Esophagus muscularis mucosa (tissue), 4 donors: ENCODE results near the gene GTSE1. TPM values are rescaled to one million over a fixed set of nuclear protein-coding genes. Genes with fewer than 3 reads are reported as not detected.
"Not testable (repeated sequence)": the region's sequence is repeated elsewhere in the genome, so short reads cannot be mapped to it uniquely, and the experiment has no call there.

Source experiments
- DNase-seq: peaks from one replicate; pipeline ENCODE4 v3.0.0-alpha.2; 2017; ENCODE audit errors: extremely low spot score
- H3K27ac ChIP-seq, 4 donors: fragments of 200-600 bp; sonication (generic); replicated peaks in 1 of 4; 1 replicate in 3 of 4; 2 replicates in 1 of 4; pipeline ENCODE4 v1.5.1; 2016 to 2019; ENCODE audit warnings: mild to moderate bottlenecking in 1 of 4
- H3K27me3 ChIP-seq, 4 donors: fragments of 200-600 bp; sonication (generic); one replicate each; pipeline versions ENCODE4 v1.5.1 to v1.6.0; 2016 to 2019
- H3K36me3 ChIP-seq, 4 donors: fragments of 200-600 bp; sonication (generic); one replicate each; pipeline ENCODE4 v1.5.1; 2016 to 2019
- H3K4me1 ChIP-seq, 4 donors: fragments of 200-600 bp; sonication (generic); one replicate each; pipeline ENCODE4 v1.5.1; 2016 to 2019
- H3K4me3 ChIP-seq, 4 donors: fragments of 200-600 bp; sonication (generic); 1 replicate in 2 of 4; 2 replicates in 2 of 4; pipeline ENCODE4 v1.5.1; 2016 to 2019; ENCODE audit warnings: mild to moderate bottlenecking in 4 of 4, moderate library complexity in 1 of 4
- H3K9me3 ChIP-seq, 4 donors: fragments of 200-600 bp; sonication (generic); 1 replicate in 3 of 4; 2 replicates in 1 of 4; pipeline ENCODE4 v1.5.1; 2016 to 2019
- CTCF ChIP-seq, 3 experiments: fragments of 200-600 bp in 2 of 3; fragments of 450-650 bp in 1 of 3; sonication (generic) in 2 of 3; IDR thresholded peaks; one replicate each; pipeline ENCODE4 v1.5.1; 2017 to 2019; ENCODE audit warnings: antibody characterized with exemption in 3 of 3, mild to moderate bottlenecking in 2 of 3, moderate library complexity in 1 of 3
- EP300 ChIP-seq: sonication (generic); formaldehyde crosslinking; IDR thresholded peaks from one replicate; pipeline ENCODE4 v1.6.1; 2017; ENCODE audit warnings: antibody characterized with exemption
- POLR2A ChIP-seq: fragments of 450-650 bp; IDR thresholded peaks from one replicate; pipeline ENCODE4 v1.6.1; 2017; ENCODE audit warnings: antibody characterized with exemption, moderate library complexity, mild to moderate bottlenecking, low read depth
- POLR2AphosphoS5 ChIP-seq, 2 donors: sonication (generic); formaldehyde crosslinking; IDR thresholded peaks; one replicate each; pipeline ENCODE4 v1.6.1; 2017; ENCODE audit warnings: antibody characterized with exemption in 2 of 2
- WGBS: methylation state at CpG from one replicate; pipeline ENCODE4 v1.1.5; 2018; 5-methylcytosine and 5-hydroxymethylcytosine counted together
- intact Hi-C: fragments of 100-400 bp; cut with DNase I; formaldehyde crosslinking; loops from one replicate; pipeline ENCODE4 v1.15.1; 2023
- total RNA-seq, 4 donors: library from RNA; depleted of rRNA; stranded (reverse); fragments of >200 nt; gene quantifications; one replicate each; pipeline versions ENCODE4 v1.1.0 to v1.2.1, GENCODE V29; 2016

The GTSE1 gene
- total RNA-seq, 4 donors from 2014 or later, result 1.0 TPM; not detected in 3

- 85% methylated on average over 6 of the region's 6 CpGs for WGBS
- no peak for DNase-seq
- no peak overlapping the region for H3K4me3 ChIP-seq
Observed at GRCh38 chr22:46260038-46260437, 36.6 kb upstream of the GTSE1 start.

GRCh38 chr22:46262449-46263215 lies 34.0 kb upstream of the GTSE1 start:
- DNase-seq, result no peak
- peak; percentile 44 to 46 for TF ChIP-seq POLR2AphosphoS5 (IDR thresholded peaks at IDR 0.05)
- TF ChIP-seq CTCF (IDR thresholded peaks at IDR 0.05), result peak; percentile 26 to 43 (median 28)
- TF ChIP-seq POLR2A, result no peak

More at GRCh38 chr22:46260038-46260437, 36.6 kb upstream of the GTSE1 start:
- H3K4me1 ChIP-seq, result peaks cover 3 to 18% (median 10%) of the 10 kb centered on the region in 4 donors
- TF ChIP-seq EP300 (no peak), POLR2A (no peak), POLR2AphosphoS5 (IDR thresholded peaks at IDR 0.05) (no peak), CTCF (IDR thresholded peaks at IDR 0.05) (no peak)
- intact Hi-C loops, result loop anchor here (10.0 kb wide), 1 partner anchor 115 kb away; no protein-coding TSS in a partner anchor
- no peaks in the 10 kb centered on the region for H3K9me3 ChIP-seq
- no peaks in the 10 kb centered on the region for H3K36me3 ChIP-seq
- H3K27me3 ChIP-seq, result no peaks in the 10 kb centered on the region
- H3K27ac ChIP-seq, result no peak overlapping the region

GRCh38 chr22:46263216-46263590 lies 33.5 kb upstream of the GTSE1 start, which contains the start of gene PKDREJ:
TSS of gene PKDREJ (minus strand) at chr22:46263343. CDS start at chr22:46263322, 21 bp downstream.
- intact Hi-C loops, result loop anchor here (10.0 kb wide), 1 partner anchor 118 kb away; no protein-coding TSS in a partner anchor
- no peak for DNase-seq
- Histone ChIP-seq H3K27me3 (no peaks in the 10 kb centered on the region), H3K9me3 (no peaks in the 10 kb centered on the region), H3K4me3 (peak within 1 kb of the TSS; percentile 44 to 61 (median 50)), H3K4me1 (peaks cover 15 to 34% (median 21%) of the 10 kb centered on the region in 4 donors), H3K36me3 (no peaks in the 10 kb centered on the region), H3K27ac (peak within 1 kb of the TSS in 2 of 4 donors; percentile 30 to 47)
- 65% methylated on average over 8 of the region's 30 CpGs for WGBS
- TF ChIP-seq POLR2AphosphoS5 (IDR thresholded peaks at IDR 0.05) (no peak), POLR2A (no peak), CTCF (IDR thresholded peaks at IDR 0.05) (no peak), EP300 (no peak)

More at GRCh38 chr22:46262449-46263215, 34.0 kb upstream of the GTSE1 start:
- H3K27ac ChIP-seq, result peak overlapping the region in 2 of 4 donors; percentile 30 to 47
- WGBS, result 0% methylated on average over 6 of the region's 109 CpGs
- H3K27me3 ChIP-seq, result no peaks in the 10 kb centered on the region
- peak overlapping the region; percentile 44 to 61 (median 50) for H3K4me3 ChIP-seq
- no peaks in the 10 kb centered on the region for H3K36me3 ChIP-seq
- H3K4me1 ChIP-seq, result peaks cover 15 to 31% (median 19%) of the 10 kb centered on the region in 4 donors
- no peaks in the 10 kb centered on the region for H3K9me3 ChIP-seq
- intact Hi-C loops, result loop anchor here (10.0 kb wide), 1 partner anchor 118 kb away; no protein-coding TSS in a partner anchor

- WGBS, result 95% methylated on average over 6 of the region's 6 CpGs
- intact Hi-C loops, result loop anchor here (10.0 kb wide), 1 partner anchor 120 kb away; no protein-coding TSS in a partner anchor
- H3K27me3 ChIP-seq, H3K9me3 ChIP-seq, DNase-seq, H3K27ac ChIP-seq, H3K4me3 ChIP-seq, H3K36me3 ChIP-seq: not testable (repeated sequence)
- H3K4me1 ChIP-seq, result peaks cover 27 to 48% (median 34%) of the 10 kb centered on the region in 4 donors
Observed at GRCh38 chr22:46264520-46264919, 32.1 kb upstream of the GTSE1 start.

- not testable (repeated sequence) for H3K27me3 ChIP-seq, H3K4me3 ChIP-seq, DNase-seq, H3K27ac ChIP-seq, H3K9me3 ChIP-seq
- WGBS, result 93% methylated on average over 4 of the region's 4 CpGs
- intact Hi-C loops, result loop anchor here (10.0 kb wide), 1 partner anchor 121 kb away; no protein-coding TSS in a partner anchor
- Histone ChIP-seq H3K4me1 (peaks cover 30 to 54% (median 40%) of the 10 kb centered on the region in 4 donors), H3K36me3 (peaks cover 0 to 11% (median 0%) of the 10 kb centered on the region in 4 donors)
Observed at GRCh38 chr22:46265627-46266026, 31.0 kb upstream of the GTSE1 start.
